Uterus (tissue), 2 donors: ENCODE results near the gene GRIN1.

Experiments used
- POLR2A ChIP-seq, 2 donors: fragments of 450-650 bp; IDR thresholded peaks; one replicate each; pipeline ENCODE4 v1.6.1; 2016; ENCODE audit warnings: antibody characterized with exemption in 2 of 2, mild to moderate bottlenecking in 1 of 2, moderate library complexity in 1 of 2
- TF ChIP-seq, protein P1 (sequence below), 4 experiments: fragments of 200-600 bp in 2 of 4; fragments of 450-650 bp in 2 of 4; sonication (generic) in 2 of 4; IDR thresholded peaks; one replicate each; pipeline ENCODE4 v1.5.1; 2016 to 2019; ENCODE audit warnings: antibody characterized with exemption in 4 of 4, mild to moderate bottlenecking in 2 of 4, moderate library complexity in 1 of 4

DNA sequence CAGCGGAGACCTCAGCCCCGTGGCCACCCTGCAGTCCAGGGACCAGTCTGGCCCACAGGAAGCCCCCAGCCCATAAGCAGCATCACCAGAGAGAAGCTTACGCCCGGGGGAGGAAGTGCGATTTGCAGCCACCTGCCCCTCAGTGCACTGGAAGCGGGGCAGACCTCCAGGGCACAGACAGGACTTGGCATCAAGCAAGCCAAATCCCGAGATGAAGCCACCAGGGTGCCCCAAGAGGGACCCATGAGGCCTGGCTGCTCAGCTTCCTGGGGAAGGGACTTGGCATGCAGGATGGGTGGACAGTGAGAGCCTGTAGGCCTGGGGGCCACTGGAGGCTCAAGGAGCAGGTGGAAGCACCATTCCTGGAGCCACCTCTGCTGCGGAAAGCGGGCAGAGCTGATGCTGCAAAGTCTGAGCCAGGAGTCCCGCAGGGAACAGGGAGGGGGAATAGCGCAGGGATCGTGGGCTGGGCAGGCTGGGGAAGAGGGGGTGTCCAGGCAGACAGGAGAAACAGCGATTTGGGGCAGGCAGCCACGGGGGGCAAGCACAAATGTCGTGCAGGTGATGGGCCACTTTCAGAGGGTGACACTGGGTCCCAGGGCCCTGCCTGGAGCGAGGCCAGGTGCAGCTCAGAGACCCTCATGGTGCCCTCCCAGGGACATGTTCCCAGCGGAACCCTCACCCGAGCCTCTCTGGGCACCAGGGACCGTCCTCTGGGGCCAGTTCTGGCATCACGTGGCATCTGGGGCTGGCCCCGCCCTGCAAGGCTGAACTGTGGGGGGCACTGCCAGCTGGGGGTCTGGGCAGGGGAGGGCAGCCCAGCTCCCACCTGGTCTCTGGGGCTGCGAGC, 27.7 kb downstream of the GRIN1 start:
- TF ChIP-seq, protein P1, sequence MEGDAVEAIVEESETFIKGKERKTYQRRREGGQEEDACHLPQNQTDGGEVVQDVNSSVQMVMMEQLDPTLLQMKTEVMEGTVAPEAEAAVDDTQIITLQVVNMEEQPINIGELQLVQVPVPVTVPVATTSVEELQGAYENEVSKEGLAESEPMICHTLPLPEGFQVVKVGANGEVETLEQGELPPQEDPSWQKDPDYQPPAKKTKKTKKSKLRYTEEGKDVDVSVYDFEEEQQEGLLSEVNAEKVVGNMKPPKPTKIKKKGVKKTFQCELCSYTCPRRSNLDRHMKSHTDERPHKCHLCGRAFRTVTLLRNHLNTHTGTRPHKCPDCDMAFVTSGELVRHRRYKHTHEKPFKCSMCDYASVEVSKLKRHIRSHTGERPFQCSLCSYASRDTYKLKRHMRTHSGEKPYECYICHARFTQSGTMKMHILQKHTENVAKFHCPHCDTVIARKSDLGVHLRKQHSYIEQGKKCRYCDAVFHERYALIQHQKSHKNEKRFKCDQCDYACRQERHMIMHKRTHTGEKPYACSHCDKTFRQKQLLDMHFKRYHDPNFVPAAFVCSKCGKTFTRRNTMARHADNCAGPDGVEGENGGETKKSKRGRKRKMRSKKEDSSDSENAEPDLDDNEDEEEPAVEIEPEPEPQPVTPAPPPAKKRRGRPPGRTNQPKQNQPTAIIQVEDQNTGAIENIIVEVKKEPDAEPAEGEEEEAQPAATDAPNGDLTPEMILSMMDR (IDR thresholded peaks at IDR 0.05), result no peak
- no peak for TF ChIP-seq POLR2A (IDR thresholded peaks at IDR 0.05)
